Common myeloid progenitor, CD34-positive (primary cell): ENCODE data around the gene MTFR1L.

ENCODE experiments used
- CTCF ChIA-PET: fragments of 350-600 bp; sonication (Branson Sonifier 250); formaldehyde crosslinking; loops from one replicate; lab custom pipeline; 2021; ENCODE audit warnings: antibody characterized with exemption; lab: Charles Lee
- POLR2A ChIA-PET: fragments of 350-600 bp; sonication (Branson Sonifier 250); formaldehyde crosslinking; loops from one replicate; lab custom pipeline; 2021; ENCODE audit warnings: antibody characterized with exemption; lab: Charles Lee
- DNase-seq, 3 donors: peaks; one replicate each; pipeline versions ENCODE4 v3.0.0 to v3.0.0-alpha.2; 2013
- H3K27ac ChIP-seq, 2 experiments: 1 replicate in 1 of 2; 2 replicates in 1 of 2; pipeline ENCODE4 v1.7.0; 2013; ENCODE audit warnings: inconsistent platforms in 2 of 2, low read length in 2 of 2, mild to moderate bottlenecking in 2 of 2, low read depth in 1 of 2, moderate library complexity in 1 of 2; ENCODE audit not compliant: severe bottlenecking in 2 of 2, insufficient read depth in 1 of 2, poor library complexity in 1 of 2
- H3K27me3 ChIP-seq, 5 experiments: replicated peaks in 2 of 5; 1 replicate in 3 of 5; 2 replicates in 2 of 5; pipeline versions ENCODE4 v1.6.1 to v1.7.0; 2013; ENCODE audit warnings: low read length in 4 of 5, mild to moderate bottlenecking in 2 of 5, moderate library complexity in 2 of 5, inconsistent platforms in 1 of 5; ENCODE audit not compliant: insufficient read depth in 5 of 5, control insufficient read depth in 4 of 5
- H3K36me3 ChIP-seq, 4 experiments: 1 replicate in 2 of 4; 2 replicates in 2 of 4; pipeline versions ENCODE4 v1.6.1 to v1.7.0; 2013; ENCODE audit warnings: low read length in 3 of 4, control low read depth in 1 of 4, mild to moderate bottlenecking in 1 of 4; ENCODE audit not compliant: control insufficient read depth in 4 of 4, insufficient read depth in 4 of 4
- H3K4me1 ChIP-seq, 4 experiments: 1 replicate in 3 of 4; 2 replicates in 1 of 4; pipeline versions ENCODE4 v1.6.1 to v1.7.1; 2013; ENCODE audit warnings: low read length in 3 of 4, mild to moderate bottlenecking in 3 of 4, control low read depth in 1 of 4, inconsistent platforms in 1 of 4, moderate library complexity in 1 of 4; ENCODE audit not compliant: control insufficient read depth in 4 of 4, insufficient read depth in 4 of 4; ENCODE audit errors: control extremely low read depth in 1 of 4
- H3K4me3 ChIP-seq, 7 experiments: 1 replicate in 4 of 7; 2 replicates in 3 of 7; pipeline versions ENCODE4 v1.5.1 to v1.7.0; 2013; ENCODE audit warnings: mild to moderate bottlenecking in 7 of 7, low read length in 6 of 7, moderate library complexity in 6 of 7, inconsistent platforms in 2 of 7, low read depth in 2 of 7, control low read depth in 1 of 7; ENCODE audit not compliant: insufficient read depth in 4 of 7, control insufficient read depth in 1 of 7; ENCODE audit errors: extremely low read depth in 1 of 7
- H3K9me3 ChIP-seq, 5 experiments: 1 replicate in 4 of 5; 2 replicates in 1 of 5; pipeline versions ENCODE4 v1.6.1 to v1.7.1; 2013; ENCODE audit warnings: low read length in 4 of 5, mild to moderate bottlenecking in 2 of 5, inconsistent platforms in 1 of 5, low read depth in 1 of 5, moderate library complexity in 1 of 5; ENCODE audit not compliant: control insufficient read depth in 4 of 5, insufficient read depth in 2 of 5; ENCODE audit errors: control extremely low read depth in 1 of 5
- WGBS: methylation state at CpG from one replicate; pipeline ENCODE4 v1.1.5; 2013; ENCODE audit not compliant: insufficient coverage; 5-methylcytosine and 5-hydroxymethylcytosine counted together

The MTFR1L gene

GRCh38 chr1:25797939-25798338, 21.8 kb upstream of the MTFR1L start:
- no peak overlapping the region for H3K4me3 ChIP-seq
- H3K4me1 ChIP-seq = peaks cover 0 to 32% (median 23%) of the 10 kb centered on the region in 4 experiments
- peak in 2 of 3 donors; percentile 37 to 48 for DNase-seq
- no peaks in the 10 kb centered on the region for H3K36me3 ChIP-seq
- WGBS = 76% methylated on average over 7 of the region's 8 CpGs
- H3K9me3 ChIP-seq = no peaks in the 10 kb centered on the region
- no peaks in the 10 kb centered on the region for H3K27me3 ChIP-seq
- no peak overlapping the region for H3K27ac ChIP-seq
- ChIA-PET CTCF (interaction anchor here (0.6 to 2.8 kb wide), 22 partner anchors 10 to 923 kb away, joined by 3 to 13 read pairs (median 4); partner anchors contain the start of gene MTFR1L), POLR2A (no interaction called here)

- Histone ChIP-seq H3K9me3 (no peaks in the 10 kb centered on the region), H3K27me3 (no peaks in the 10 kb centered on the region), H3K27ac (no peak overlapping the region), H3K36me3 (no peaks in the 10 kb centered on the region), H3K4me3 (no peak overlapping the region), H3K4me1 (peaks cover 0 to 34% (median 24%) of the 10 kb centered on the region in 4 experiments)
- 91% methylated on average over 8 of the region's 8 CpGs for WGBS
- POLR2A ChIA-PET = no interaction called here
- no peak for DNase-seq
- CTCF ChIA-PET = interaction anchor here (0.7 to 2.9 kb wide), 17 partner anchors 11 to 295 kb away, joined by 3 to 13 read pairs (median 5); no protein-coding TSS in a partner anchor
These were observed 20.9 kb upstream of the MTFR1L start for GRCh38 chr1:25798666-25799351.

DNA sequence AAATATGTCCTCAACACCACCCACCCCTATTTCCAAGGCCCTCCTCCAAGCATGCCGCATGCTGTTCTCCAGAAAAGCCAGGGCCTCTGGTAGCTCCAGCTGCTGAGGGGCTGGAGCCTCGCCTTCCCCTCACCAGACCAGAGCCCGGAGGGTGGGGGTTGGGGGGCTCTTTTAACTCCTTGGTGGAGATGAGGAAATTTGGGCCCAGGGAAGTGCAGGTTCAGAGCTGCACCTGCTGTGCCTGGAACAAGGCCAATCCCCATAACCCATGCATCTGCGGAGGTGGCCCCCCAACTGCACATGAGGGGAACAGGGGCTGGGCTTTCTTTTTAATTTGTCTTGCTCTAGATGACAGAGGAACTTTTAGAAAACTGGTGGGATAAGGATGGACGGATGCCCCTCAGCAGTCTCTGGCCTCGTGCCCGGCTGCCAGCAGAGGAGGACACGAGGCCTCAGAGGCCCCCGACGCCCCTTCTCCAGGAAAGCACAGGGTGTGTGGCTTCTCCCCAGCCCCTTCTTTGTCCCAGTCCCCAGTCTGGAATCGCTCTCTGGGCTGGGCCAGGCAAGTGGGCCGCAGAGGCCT, 20.3 kb upstream of the MTFR1L start:
- POLR2A ChIA-PET = no interaction called here
- CTCF ChIA-PET = interaction anchor here (1.0 to 2.9 kb wide), 5 partner anchors 10 to 295 kb away, joined by 3 to 13 read pairs (median 8); no protein-coding TSS in a partner anchor
- peaks cover 0 to 34% (median 24%) of the 10 kb centered on the region in 4 experiments for H3K4me1 ChIP-seq
- no peaks in the 10 kb centered on the region for H3K36me3 ChIP-seq
- H3K4me3 ChIP-seq = peak overlapping the region in 6 of 7 experiments; percentile 28 to 72 (median 42)
- peak in 1 of 3 donors; percentile 38 for DNase-seq
- H3K27me3 ChIP-seq = no peaks in the 10 kb centered on the region
- WGBS = 9% methylated on average over 9 of the region's 12 CpGs
- no peaks in the 10 kb centered on the region for H3K9me3 ChIP-seq
- no peak overlapping the region for H3K27ac ChIP-seq

- DNase-seq = peak in 1 of 3 donors; percentile 41
- Histone ChIP-seq H3K27me3 (no peaks in the 10 kb centered on the region), H3K27ac (no peak within 1 kb of the TSS), H3K36me3 (peaks cover 0 to 2% (median under 1%) of the 10 kb centered on the region in 4 experiments), H3K9me3 (no peaks in the 10 kb centered on the region), H3K4me3 (peak within 1 kb of the TSS in 6 of 7 experiments; percentile 38 to 74 (median 58)), H3K4me1 (peaks cover 0 to 34% (median 24%) of the 10 kb centered on the region in 4 experiments)
- WGBS = under 1% methylated on average over 77 of the region's 91 CpGs
- CTCF ChIA-PET = interaction anchor here (1.0 to 2.9 kb wide), 5 partner anchors 11 to 296 kb away, joined by 3 to 8 read pairs (median 4); no protein-coding TSS in a partner anchor
- POLR2A ChIA-PET = no interaction called here
These were observed 19.6 kb upstream of the MTFR1L start, which contains the start of gene SELENON for GRCh38 chr1:25799935-25800702. SELENON (plus strand) TSS chr1:25800193; CDS start chr1:25800231, 38 bp downstream.

GRCh38 chr1:25800703-25801377, 18.9 kb upstream of the MTFR1L start:
- Histone ChIP-seq H3K4me3 (peak overlapping the region in 6 of 7 experiments; percentile 19 to 74 (median 58)), H3K36me3 (peaks cover 0 to 10% (median 4%) of the 10 kb centered on the region in 4 experiments), H3K27me3 (no peaks in the 10 kb centered on the region), H3K27ac (no peak overlapping the region), H3K4me1 (peaks cover 0 to 34% (median 27%) of the 10 kb centered on the region in 4 experiments), H3K9me3 (no peaks in the 10 kb centered on the region)
- CTCF ChIA-PET = interaction anchor here (0.7 to 2.9 kb wide), 11 partner anchors 9 to 297 kb away, joined by 3 to 8 read pairs (median 4); no protein-coding TSS in a partner anchor
- POLR2A ChIA-PET = no interaction called here
- 80% methylated on average over 12 of the region's 15 CpGs for WGBS
- DNase-seq = no peak

DNA sequence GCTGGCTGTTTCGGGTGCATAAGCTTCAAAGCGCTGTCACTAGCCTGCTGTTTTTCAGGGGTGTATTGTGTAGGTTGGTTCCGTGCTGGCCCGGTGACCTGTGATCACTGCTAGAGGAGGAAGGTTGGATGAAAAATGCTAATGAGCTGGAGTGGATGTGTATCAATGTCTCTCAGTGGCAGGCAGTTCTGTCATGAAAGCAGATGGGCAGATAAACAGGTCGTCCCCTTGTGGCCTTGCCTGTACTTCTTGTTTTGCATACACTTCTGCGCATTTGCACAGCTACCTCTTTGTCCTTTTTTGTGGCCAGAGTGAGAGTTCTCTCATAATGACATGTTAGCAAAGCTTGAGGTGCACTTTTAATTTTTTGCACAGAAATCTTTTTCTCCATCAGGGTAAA, 16.8 kb upstream of the MTFR1L start:
- H3K27ac ChIP-seq = no peak overlapping the region
- WGBS = 100% methylated on average over 2 of the region's 6 CpGs
- no peak overlapping the region for H3K4me3 ChIP-seq
- no peaks in the 10 kb centered on the region for H3K9me3 ChIP-seq
- ChIA-PET CTCF (interaction anchor here (0.5 to 2.1 kb wide), 6 partner anchors 8 to 412 kb away, joined by 3 to 4 read pairs (median 3); no protein-coding TSS in a partner anchor), POLR2A (no interaction called here)
- H3K4me1 ChIP-seq = peaks cover 0 to 26% (median 20%) of the 10 kb centered on the region in 4 experiments
- no peaks in the 10 kb centered on the region for H3K27me3 ChIP-seq
- peak in 2 of 3 donors; percentile 41 to 45 for DNase-seq
- peaks cover 4 to 24% (median 12%) of the 10 kb centered on the region in 4 experiments for H3K36me3 ChIP-seq
